ENCODE data around the gene FBXO38. TPM values are rescaled to one million over a fixed set of nuclear protein-coding genes. Genes with fewer than 3 reads are reported as not detected.

Gene FBXO38
- total and polyA plus RNA-seq, 9 of the 15 experiments (the other 6 are each of a cell fraction or from before 2014, with no cell fraction given), result 7.4 to 39.4 (median 29.3) TPM

DNA sequence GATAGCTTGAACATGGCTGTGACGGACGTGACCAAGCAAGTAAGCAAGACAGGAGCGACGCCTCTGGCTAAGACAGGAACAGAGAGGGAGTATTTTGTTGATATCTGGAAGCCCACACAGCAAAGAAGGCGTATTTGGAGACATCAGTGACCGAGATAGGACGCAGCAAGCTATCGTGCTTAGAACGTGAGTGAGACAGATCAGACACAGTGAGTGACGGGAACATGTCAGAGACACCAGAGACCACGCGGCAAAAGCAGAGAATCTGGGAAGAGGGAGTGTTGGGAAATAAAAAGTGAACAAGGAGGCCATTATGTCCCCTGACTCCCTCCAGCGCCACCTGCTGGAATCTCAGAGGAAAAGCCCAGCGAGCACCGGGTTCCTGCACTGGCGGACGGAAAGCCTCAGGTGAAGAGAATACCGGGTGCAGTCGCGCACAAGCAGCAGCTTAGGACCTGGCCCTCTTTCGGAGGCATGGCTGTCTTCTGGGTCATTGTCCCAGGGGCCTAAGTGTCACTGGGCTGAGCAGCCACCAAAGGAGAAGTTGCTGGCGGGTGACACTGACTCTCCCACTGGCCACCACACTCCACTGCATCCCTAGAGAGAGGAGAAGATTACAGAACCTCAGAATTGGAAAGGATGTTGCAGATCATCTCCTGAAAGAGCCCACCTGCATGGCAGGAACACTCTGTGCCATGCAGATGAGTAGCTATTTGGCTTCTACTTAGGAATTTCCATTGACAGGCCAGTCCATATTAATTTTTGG is 99.1 kb downstream of the FBXO38 start (continued):
- TF ChIP-seq, protein P1, sequence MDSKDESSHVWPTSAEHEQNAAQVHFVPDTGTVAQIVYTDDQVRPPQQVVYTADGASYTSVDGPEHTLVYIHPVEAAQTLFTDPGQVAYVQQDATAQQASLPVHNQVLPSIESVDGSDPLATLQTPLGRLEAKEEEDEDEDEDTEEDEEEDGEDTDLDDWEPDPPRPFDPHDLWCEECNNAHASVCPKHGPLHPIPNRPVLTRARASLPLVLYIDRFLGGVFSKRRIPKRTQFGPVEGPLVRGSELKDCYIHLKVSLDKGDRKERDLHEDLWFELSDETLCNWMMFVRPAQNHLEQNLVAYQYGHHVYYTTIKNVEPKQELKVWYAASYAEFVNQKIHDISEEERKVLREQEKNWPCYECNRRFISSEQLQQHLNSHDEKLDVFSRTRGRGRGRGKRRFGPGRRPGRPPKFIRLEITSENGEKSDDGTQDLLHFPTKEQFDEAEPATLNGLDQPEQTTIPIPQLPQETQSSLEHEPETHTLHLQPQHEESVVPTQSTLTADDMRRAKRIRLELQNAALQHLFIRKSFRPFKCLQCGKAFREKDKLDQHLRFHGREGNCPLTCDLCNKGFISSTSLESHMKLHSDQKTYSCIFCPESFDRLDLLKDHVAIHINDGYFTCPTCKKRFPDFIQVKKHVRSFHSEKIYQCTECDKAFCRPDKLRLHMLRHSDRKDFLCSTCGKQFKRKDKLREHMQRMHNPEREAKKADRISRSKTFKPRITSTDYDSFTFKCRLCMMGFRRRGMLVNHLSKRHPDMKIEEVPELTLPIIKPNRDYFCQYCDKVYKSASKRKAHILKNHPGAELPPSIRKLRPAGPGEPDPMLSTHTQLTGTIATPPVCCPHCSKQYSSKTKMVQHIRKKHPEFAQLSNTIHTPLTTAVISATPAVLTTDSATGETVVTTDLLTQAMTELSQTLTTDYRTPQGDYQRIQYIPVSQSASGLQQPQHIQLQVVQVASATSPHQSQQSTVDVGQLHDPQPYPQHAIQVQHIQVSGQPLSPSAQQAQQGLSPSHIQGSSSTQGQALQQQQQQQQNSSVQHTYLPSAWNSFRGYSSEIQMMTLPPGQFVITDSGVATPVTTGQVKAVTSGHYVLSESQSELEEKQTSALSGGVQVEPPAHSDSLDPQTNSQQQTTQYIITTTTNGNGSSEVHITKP (IDR thresholded peaks at IDR 0.05; ENCODE audit: partially characterized antibody), result no peak
- TF ChIP-seq LEF1 (IDR thresholded peaks at IDR 0.05), result no peak
- TF ChIP-seq NFRKB (IDR thresholded peaks at IDR 0.05; ENCODE audit: low read depth), result peak; percentile 62; the same call in 1 of the 2 replicates
- TF ChIP-seq, protein P2, sequence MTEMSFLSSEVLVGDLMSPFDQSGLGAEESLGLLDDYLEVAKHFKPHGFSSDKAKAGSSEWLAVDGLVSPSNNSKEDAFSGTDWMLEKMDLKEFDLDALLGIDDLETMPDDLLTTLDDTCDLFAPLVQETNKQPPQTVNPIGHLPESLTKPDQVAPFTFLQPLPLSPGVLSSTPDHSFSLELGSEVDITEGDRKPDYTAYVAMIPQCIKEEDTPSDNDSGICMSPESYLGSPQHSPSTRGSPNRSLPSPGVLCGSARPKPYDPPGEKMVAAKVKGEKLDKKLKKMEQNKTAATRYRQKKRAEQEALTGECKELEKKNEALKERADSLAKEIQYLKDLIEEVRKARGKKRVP (CRISPR knock-in tag; IDR thresholded peaks at IDR 0.05), result no peak
- no peak for TF ChIP-seq NUFIP1 (IDR thresholded peaks at IDR 0.05; ENCODE audit: partially characterized antibody)
- TF ChIP-seq, protein P3, sequence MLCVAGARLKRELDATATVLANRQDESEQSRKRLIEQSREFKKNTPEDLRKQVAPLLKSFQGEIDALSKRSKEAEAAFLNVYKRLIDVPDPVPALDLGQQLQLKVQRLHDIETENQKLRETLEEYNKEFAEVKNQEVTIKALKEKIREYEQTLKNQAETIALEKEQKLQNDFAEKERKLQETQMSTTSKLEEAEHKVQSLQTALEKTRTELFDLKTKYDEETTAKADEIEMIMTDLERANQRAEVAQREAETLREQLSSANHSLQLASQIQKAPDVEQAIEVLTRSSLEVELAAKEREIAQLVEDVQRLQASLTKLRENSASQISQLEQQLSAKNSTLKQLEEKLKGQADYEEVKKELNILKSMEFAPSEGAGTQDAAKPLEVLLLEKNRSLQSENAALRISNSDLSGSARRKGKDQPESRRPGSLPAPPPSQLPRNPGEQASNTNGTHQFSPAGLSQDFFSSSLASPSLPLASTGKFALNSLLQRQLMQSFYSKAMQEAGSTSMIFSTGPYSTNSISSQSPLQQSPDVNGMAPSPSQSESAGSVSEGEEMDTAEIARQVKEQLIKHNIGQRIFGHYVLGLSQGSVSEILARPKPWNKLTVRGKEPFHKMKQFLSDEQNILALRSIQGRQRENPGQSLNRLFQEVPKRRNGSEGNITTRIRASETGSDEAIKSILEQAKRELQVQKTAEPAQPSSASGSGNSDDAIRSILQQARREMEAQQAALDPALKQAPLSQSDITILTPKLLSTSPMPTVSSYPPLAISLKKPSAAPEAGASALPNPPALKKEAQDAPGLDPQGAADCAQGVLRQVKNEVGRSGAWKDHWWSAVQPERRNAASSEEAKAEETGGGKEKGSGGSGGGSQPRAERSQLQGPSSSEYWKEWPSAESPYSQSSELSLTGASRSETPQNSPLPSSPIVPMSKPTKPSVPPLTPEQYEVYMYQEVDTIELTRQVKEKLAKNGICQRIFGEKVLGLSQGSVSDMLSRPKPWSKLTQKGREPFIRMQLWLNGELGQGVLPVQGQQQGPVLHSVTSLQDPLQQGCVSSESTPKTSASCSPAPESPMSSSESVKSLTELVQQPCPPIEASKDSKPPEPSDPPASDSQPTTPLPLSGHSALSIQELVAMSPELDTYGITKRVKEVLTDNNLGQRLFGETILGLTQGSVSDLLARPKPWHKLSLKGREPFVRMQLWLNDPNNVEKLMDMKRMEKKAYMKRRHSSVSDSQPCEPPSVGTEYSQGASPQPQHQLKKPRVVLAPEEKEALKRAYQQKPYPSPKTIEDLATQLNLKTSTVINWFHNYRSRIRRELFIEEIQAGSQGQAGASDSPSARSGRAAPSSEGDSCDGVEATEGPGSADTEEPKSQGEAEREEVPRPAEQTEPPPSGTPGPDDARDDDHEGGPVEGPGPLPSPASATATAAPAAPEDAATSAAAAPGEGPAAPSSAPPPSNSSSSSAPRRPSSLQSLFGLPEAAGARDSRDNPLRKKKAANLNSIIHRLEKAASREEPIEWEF (CRISPR knock-in tag; IDR thresholded peaks at IDR 0.05), result no peak
- TF ChIP-seq CREM (IDR thresholded peaks at IDR 0.05; ENCODE audit: low read depth), result no peak
- TF ChIP-seq CEBPG (CRISPR knock-in tag; IDR thresholded peaks at IDR 0.05), result peak; percentile 58; the same call in 1 of the 2 replicates
- TF ChIP-seq CEBPG (tag; conservative IDR thresholded peaks at IDR 0.05 in 1 of 2, IDR thresholded peaks at IDR 0.05 in 1 of 2), result peak in 1 of 2 experiments; percentile 59; a peak in 3 of 4 replicates
- no peak for TF ChIP-seq TEAD2 (tag; IDR thresholded peaks at IDR 0.05)
- no peak for TF ChIP-seq POU5F1 (IDR thresholded peaks at IDR 0.05; ENCODE audit: borderline replicate concordance, low read depth, low read length, partially characterized antibody)
- TF ChIP-seq, protein P4, sequence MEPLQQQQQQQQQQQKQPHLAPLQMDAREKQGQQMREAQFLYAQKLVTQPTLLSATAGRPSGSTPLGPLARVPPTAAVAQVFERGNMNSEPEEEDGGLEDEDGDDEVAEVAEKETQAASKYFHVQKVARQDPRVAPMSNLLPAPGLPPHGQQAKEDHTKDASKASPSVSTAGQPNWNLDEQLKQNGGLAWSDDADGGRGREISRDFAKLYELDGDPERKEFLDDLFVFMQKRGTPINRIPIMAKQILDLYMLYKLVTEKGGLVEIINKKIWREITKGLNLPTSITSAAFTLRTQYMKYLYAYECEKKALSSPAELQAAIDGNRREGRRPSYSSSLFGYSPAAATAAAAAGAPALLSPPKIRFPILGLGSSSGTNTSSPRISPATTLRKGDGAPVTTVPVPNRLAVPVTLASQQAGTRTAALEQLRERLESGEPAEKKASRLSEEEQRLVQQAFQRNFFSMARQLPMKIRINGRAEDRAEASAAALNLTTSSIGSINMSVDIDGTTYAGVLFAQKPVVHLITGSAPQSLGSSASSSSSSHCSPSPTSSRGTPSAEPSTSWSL (CRISPR knock-in tag; IDR thresholded peaks at IDR 0.05; ENCODE audit: borderline replicate concordance), result no peak
- TF ChIP-seq ZNF551 (CRISPR knock-in tag; IDR thresholded peaks at IDR 0.05), result no peak
- TF ChIP-seq, protein P5, sequence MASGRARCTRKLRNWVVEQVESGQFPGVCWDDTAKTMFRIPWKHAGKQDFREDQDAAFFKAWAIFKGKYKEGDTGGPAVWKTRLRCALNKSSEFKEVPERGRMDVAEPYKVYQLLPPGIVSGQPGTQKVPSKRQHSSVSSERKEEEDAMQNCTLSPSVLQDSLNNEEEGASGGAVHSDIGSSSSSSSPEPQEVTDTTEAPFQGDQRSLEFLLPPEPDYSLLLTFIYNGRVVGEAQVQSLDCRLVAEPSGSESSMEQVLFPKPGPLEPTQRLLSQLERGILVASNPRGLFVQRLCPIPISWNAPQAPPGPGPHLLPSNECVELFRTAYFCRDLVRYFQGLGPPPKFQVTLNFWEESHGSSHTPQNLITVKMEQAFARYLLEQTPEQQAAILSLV (tag; IDR thresholded peaks at IDR 0.05), result no peak
- TF ChIP-seq MIER1 (IDR thresholded peaks at IDR 0.05; ENCODE audit: low read depth), result no peak

Measured in K562 (cell line).